Left ventricle myocardium superior (tissue), 1 donor: Measurements from ENCODE around the gene MYO16. TPM values are rescaled to one million over a fixed set of nuclear protein-coding genes. Genes with fewer than 3 reads are reported as not detected.

Source experiments
- ATAC-seq: fragments of 200-7000 bp; cut with Tn5 transposase; one replicate; pipeline ENCODE4 v1.9.1; 2020; ENCODE audit warnings: mild to moderate bottlenecking, moderate library complexity
- DNase-seq: peaks from one replicate; pipeline ENCODE4 v3.0.0-alpha.2; 2020
- intact Hi-C: fragments of 100-400 bp; cut with micrococcal nuclease; formaldehyde crosslinking; loops from one replicate; pipeline ENCODE4 v1.11.0; 2022
- long read RNA-seq: library from polyadenylated mRNA; unstranded; transcript quantifications from one replicate; pipeline ENCODE4 v2.0.0, GENCODE V29; 2021
- total RNA-seq: library from RNA; stranded (reverse); fragmentation: NEBNext Ultra II Directional; extraction: Animal tissue kit (Norgen Biotek cat#: 25700); gene quantifications from one replicate; pipeline ENCODE4 v1.2.1, GENCODE V29; 2021
- donor health status: DM: no; HTN: yes; CAD: no; lungs with severe emphysema.

MYO16 gene
- 0.74 TPM for total RNA-seq
- long read RNA-seq, partial matches to known transcripts, result 2 of 4 reads
- long read RNA-seq, other reads (novel, unspliced or antisense), result 2 of 4 reads

DNA sequence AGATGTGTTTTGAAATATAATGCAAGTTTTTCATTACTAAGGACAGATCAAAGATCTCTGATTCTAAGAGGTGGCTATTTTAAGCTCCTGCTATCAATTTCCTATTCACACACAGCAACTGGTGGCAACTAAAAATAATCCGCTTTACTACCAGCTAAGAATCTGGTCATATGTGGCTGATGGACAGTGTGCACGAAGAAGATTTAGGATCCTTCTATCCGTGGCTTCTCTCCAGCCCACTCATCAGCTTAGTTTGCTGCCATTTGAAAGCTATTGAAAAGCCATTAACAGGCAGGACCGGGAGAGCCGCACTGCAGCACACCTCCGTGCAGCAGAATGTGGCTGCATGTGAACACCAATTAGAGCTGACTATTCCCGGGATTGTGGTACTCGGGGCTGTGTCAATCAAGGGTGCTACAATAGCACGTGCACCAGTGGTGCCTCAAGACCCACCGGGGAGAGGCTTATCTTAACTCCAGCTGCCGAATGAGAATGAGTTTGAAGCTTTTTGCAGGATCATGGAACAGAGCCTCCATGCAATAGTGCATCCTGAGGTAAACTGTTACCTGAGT, at the start of gene MYO16:
Gene MYO16, plus strand, starts transcription at position 431 of the 572 bp plus-strand sequence. CDS start 234 bp downstream, outside the sequence.
- intact Hi-C loops, result no loop called here
- DNase-seq (no peak), ATAC-seq (no peak)

DNA sequence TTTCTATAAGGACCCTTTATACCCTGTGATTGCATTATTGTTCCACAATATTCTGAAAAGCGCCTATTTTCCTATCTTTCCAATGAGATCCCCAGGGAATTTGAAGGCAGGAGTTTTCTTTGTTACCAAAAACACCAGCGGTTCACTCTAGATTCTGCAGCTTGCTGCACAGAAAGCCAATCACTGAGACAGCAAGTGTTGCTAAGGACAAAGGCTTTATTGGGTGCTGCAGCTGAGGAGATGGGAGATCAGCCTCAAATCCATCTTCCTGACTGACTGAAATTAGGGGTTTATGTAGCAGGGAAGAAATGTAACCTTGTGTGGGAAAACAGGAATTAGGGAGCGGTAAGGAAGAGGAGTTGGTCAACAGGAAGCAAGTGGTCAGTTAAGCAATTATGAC, 42.6 kb upstream of the MYO16 start:
- intact Hi-C loops, result no loop called here
- ATAC-seq, result no peak
- no peak for DNase-seq

DNA sequence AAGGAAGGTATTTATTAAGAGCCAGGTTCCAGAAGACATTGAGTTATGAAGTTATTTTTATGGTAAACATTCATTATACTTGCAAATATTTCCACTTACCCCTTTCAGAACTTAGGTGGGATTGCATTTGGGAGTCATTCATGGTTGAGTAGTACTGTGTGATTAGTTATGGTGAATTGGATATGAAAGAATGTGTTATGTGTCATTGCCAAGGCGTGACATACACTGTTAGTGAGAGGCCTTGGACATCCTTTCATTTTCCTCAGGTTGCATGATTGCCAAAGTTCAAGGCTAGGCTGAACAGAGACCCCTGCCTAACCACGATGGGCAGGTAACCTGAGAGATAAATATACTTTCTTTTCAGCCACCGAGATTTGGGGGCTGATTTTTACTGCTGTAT, 40.9 kb upstream of the MYO16 start:
- ATAC-seq (no peak), DNase-seq (no peak)

GRCh38 chr13:108594153-108594552, 35.3 kb upstream of the MYO16 start:
- ATAC-seq (no peak), DNase-seq (no peak)
- intact Hi-C loops, result no loop called here

More for the DNA sequence above, 40.9 kb upstream of the MYO16 start:
- intact Hi-C loops, result no loop called here

DNA sequence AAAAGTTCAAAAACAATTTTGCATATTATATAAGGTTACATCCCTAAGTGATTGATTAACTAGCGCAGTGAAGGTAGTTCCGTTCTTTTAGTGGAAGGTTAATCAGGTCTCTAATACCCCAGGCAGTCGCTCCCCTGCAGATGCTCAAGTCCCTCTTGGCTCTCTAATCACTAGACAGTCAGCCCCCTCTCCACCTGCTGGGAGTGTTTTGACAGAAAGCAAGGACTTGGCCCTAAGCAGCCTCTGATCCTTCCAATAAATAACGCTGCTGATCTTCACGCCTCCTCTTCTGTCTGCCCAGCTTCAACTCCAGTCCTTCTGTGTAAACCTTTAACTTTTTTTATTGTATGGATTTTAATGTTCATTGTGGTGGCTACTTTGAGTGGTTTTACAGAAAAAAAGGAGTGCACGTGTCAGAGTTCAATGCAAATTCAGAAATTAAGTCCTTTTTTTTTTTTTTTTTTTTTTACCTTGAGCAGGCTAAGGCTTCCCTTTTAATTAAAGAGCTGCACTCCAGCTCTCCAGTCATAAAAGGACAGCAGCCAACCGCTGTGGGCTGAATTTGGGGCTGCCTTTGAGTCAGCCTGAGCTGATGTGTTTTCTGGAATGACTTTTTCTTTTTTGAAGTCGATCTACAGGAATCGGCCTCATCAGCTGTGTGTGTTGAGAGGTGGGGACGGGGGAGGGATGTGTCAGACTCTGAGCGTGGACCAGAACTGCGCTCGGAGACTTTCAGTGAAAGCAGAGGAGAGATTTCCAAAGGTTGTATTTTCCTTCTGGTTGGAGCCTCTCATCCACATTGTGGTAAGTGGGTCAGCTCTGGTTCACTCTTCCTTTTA, 33.8 kb upstream of the MYO16 start:
- intact Hi-C loops, result no loop called here
- DNase-seq (no peak), ATAC-seq (no peak)

DNA sequence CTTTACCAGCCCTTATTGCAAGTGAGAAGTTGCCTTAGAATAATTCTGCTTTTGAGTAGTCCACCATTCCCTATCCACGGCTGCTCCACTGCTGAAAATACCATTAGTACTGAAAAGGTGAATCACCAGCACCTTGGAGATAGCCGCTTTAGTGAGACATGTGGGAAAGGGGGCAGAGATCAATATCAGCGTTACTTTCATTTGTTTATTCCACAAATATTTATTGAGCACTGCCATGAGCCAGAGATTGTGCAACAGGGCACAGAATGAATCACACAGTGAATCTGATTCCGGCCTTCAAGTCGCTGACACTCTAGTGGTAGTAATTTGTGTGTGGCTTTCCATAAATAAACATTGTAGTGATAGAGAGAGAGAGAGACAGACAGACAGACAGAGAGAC, 31.5 kb upstream of the MYO16 start:
- no peak for DNase-seq
- intact Hi-C loops, result no loop called here
- no peak for ATAC-seq

DNA sequence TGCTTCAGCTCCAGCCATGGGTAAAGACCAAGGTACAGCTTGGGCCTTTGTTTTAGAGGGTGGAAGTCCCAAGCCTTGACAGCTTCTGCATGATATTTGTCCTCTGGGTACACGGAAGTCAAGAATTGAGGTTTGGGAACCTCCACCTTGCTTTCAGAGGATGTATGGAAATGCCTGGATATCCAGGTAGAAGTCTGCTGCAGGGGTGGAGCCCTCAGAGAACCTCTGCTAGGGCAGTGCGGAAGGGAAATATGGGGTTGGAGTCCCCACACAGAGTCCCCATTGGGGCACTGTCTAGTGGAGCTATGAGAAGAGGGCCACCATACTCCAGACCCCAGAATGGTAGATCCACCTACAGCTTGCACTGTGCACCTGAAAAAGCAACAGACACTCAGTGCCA, 23.0 kb upstream of the MYO16 start:
- DNase-seq (no peak), ATAC-seq (no peak)
- intact Hi-C loops, result loop anchor here (5.0 kb wide), 1 partner anchor 291 kb away; no protein-coding TSS in a partner anchor

- ATAC-seq (peak; percentile 79), DNase-seq (no peak)
- intact Hi-C loops, result loop anchor here (5.0 kb wide), 1 partner anchor 288 kb away; no protein-coding TSS in a partner anchor
These were observed 20.1 kb upstream of the MYO16 start for GRCh38 chr13:108609353-108609752.

DNA sequence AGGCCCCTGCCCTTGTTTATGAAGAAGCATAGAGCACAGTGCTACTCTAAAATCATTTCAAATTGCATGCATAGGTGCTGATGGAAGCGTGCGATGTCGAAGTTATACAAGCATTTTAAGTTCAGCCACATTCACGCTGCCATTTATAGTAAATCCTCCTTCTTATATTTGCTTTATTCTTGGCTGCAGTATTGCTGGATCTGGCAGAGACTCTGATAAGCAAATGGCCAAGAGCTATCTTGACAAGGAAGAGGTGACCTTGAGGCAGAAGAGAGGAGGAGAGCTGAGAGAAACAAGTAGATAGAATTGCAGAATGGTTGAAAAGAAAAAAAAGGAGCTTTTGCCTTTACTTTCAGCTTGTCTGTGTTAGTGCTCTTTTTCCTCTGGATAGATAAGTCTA, 18.9 kb upstream of the MYO16 start:
- intact Hi-C loops, result no loop called here
- ATAC-seq (peak; percentile 91), DNase-seq (no peak)

DNA sequence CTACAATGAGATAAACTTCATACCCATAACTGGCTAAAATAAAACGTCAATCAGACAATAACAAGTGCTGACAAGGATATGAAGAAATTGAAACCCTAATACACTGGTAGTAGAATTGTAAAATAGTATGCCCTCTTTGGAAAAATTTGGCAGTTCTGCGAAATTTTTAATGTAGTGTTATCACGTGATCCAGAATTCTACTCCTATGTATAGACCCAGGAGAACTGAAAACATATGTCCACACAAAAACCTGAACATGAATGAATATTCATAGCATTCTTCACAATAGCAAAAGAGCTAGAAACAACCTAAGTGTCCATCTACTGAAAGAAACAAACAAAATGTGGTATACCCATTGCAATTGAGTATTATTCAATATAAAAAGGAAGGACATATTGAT, 14.2 kb upstream of the MYO16 start:
- intact Hi-C loops, result no loop called here
- DNase-seq (no peak), ATAC-seq (no peak)

DNA sequence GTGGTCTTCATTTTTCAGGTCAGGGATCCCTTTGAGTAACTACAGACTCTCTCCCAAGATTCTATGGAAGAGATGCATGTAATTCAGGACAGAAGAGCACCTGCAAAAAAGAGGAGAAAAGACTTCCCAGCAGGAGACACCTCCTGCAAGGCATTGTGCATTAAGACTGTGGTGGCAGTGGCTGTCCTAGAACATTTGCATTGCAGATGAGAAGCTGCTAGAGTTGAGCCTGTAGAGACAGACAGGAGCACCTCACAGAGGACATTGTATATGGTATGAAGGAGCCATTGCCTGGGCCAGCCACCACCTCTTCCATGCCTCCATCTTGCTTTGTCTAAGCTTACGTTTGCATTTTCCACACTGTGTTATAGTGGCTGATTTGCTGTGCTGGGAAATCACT, 11.2 kb upstream of the MYO16 start:
- ATAC-seq, result no peak
- no peak for DNase-seq
- intact Hi-C loops, result no loop called here

DNA sequence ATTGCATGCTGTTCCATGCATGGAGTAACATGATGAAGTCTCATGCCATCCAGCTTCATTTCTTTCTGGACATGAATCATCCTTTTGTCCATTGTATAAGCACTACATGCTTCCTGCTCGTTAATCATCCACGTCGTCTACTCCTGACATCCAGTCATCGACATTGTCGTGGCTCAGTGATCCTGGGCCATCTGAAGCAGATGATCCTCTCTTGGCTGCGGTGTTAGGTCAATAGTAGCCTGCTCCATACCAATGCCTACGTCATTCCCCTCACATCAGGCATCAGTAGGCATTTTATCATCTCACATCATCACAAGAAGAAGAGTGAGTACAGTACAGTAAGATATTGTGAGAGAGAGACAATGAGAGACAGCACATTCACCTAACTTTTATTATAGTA, 7.9 kb upstream of the MYO16 start:
- no peak for ATAC-seq
- DNase-seq, result no peak
- intact Hi-C loops, result no loop called here

- DNase-seq (no peak), ATAC-seq (no peak)
- intact Hi-C loops, result no loop called here
These were observed 5.3 kb upstream of the MYO16 start for GRCh38 chr13:108624108-108624507.

DNA sequence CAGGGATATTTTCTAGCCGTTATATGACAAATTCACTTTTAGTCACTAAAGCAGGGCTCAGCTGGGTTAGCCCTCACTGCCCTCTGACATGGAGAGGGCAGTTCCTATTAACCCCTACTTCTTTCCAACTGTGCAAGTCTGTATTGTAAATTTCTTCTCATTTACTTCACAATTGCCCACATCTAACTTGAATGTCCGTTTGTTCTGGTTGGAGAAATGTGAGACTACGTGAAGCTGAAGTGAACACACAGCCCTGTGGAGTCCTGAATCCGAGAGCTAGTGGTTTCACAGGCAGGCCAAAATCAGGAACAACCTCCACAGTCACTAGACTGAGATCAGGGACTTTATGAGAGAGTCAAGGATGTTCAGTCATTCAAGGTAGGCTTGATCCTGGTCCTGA, 4.4 kb upstream of the MYO16 start:
- intact Hi-C loops, result no loop called here
- ATAC-seq (no peak), DNase-seq (no peak)

DNA sequence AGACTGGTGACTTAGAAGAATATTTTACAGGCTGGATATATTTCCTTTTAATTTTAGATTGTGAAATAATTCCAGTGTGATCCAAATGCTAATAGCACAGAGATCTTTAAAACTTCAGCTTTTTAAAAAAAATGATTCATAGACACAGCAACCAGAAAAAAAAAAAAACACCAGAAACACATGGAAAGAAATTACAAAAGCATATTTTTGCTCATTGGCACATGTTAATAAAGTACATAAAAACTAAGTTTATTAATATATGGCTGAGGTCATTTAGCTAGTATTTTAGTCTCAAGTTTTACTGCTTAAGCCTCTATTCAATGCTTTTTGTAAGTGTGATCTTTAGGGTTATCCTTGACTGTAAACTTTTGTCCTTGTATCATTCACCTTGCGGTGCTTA, 577 bp downstream of the MYO16 start:
- DNase-seq (no peak), ATAC-seq (no peak)

GRCh38 chr13:108632649-108633167, 3.3 kb downstream of the MYO16 start:
- ATAC-seq (no peak), DNase-seq (no peak)
- intact Hi-C loops, result no loop called here

More for the DNA sequence above, 577 bp downstream of the MYO16 start:
- intact Hi-C loops, result no loop called here

DNA sequence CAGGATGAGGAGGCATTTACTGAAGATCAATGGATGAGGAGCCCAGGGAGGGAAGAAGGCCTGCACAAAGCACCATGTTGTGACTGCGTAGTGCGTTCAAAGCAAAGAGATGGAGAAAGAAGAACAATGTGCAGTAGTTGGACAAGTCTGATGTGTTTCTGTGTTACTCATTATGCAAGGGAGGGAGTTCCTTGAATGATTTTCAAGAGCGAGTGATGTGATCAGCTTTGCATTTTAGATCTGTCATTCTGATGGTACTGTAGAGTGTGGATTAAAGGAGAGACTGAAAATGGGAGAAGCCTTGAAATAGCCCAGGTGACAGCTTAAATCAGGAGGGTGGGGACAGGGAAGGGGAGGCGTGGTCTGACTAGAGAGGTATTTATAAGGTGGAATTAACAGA, 9.5 kb downstream of the MYO16 start:
- DNase-seq (no peak), ATAC-seq (no peak)
- intact Hi-C loops, result no loop called here

DNA sequence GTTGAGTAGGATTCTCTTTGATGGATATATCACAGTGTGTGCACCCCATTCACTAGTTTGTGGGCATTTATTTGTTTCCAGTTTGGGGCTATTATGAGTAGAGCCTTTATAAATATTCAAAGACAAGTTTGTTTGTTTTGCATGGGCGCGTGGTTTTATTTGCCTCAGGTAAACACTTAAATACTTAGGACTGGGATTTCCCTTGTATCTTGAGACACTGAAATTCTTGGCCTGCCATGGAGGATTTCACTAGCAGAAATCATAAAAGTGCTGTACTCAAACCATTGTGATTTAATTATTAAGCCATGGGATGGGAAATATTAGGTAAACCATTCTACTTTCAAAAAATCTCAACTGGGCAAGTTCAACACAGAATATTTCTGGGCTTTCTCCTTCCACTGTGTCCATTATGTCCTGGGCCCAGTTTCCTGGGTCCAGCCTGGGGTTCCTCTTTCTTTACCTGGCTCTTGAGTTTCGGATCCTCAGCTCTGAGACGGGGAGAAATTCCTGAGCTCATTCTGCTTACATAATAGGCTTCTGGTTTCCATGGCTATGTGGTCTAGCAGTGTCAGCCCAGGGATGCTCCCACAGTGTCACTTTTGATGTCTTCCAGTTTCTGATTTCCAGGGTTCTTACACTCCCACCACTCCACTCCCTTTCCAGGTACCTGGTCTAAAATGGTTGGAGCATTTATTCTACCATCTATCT, 14.4 kb downstream of the MYO16 start:
- ATAC-seq (no peak), DNase-seq (no peak)
- intact Hi-C loops, result no loop called here

GRCh38 chr13:108645376-108645775, 16.0 kb downstream of the MYO16 start:
- DNase-seq, result no peak
- intact Hi-C loops, result no loop called here
- ATAC-seq, result no peak

GRCh38 chr13:108650271-108650670, 20.9 kb downstream of the MYO16 start:
- intact Hi-C loops, result no loop called here
- ATAC-seq (no peak), DNase-seq (no peak)
